GM12878 (cell line): Measurements from ENCODE around the gene RALGAPB. TPM values are rescaled to one million over a fixed set of nuclear protein-coding genes. Genes with fewer than 3 reads are reported as not detected.

Experiments
- ATAC-seq: fragments of 200-7000 bp; cut with Tn5 transposase; 3 replicates; pipeline ENCODE4 v1.9.1; 2020; ENCODE audit warnings: mild to moderate bottlenecking, moderate library complexity
- BruUV-seq: library from RNA; stranded (reverse); fragments of 400-500 nt; replicated peaks from 2 replicates; lab custom pipeline; 2021; lab: Mats Ljungman, UMichigan
- CTCF ChIA-PET: fragments of 300-600 bp; sonication (Branson Sonifier 250); formaldehyde crosslinking; extraction: SDS; loops from one replicate; lab custom pipeline; 2021; ENCODE audit warnings: inconsistent platforms; lab: Yijun Ruan, JAX
- POLR2A ChIA-PET: fragments of 350-600 bp; formaldehyde crosslinking; extraction: SDS; loops from one replicate; lab custom pipeline; 2021; ENCODE audit warnings: inconsistent platforms; lab: Charles Lee
- RAD21 ChIA-PET: fragments of 300-600 bp; sonication (Branson Sonifier 250); formaldehyde crosslinking; loops from one replicate; lab custom pipeline; 2023; ENCODE audit warnings: antibody characterized with exemption; ENCODE audit not compliant: unreplicated experiment; lab: Charles Lee
- SMC1A ChIA-PET: fragments of 300-600 bp; sonication (Branson Sonifier 250); formaldehyde crosslinking; loops from one replicate; lab custom pipeline; 2023; ENCODE audit not compliant: unreplicated experiment, uncharacterized antibody; lab: Charles Lee
- DNase-seq: peaks from one replicate; pipeline ENCODE4 v3.0.0-alpha.2; 2011; ENCODE audit warnings: low read depth, low spot score
- FAIRE-seq: peaks from 3 replicates; lab custom pipeline; 2011; peaks lifted over from hg19 to GRCh38; lab: Jason Lieb, UNC
- H2AFZ ChIP-seq: 2 replicates; pipeline ENCODE4 v1.6.0; 2011; ENCODE audit warnings: low read depth, low read length, control low read depth; ENCODE audit not compliant: control insufficient read depth
- H3K27ac ChIP-seq: 2 replicates; pipeline ENCODE4 v1.5.1; 2011; ENCODE audit warnings: control low read depth; ENCODE audit not compliant: control insufficient read depth, insufficient read depth
- H3K27me3 ChIP-seq, 2 experiments: replicated peaks in 1 of 2; 2 replicates each; pipeline versions ENCODE4 v1.6.0 to v1.6.1; 2011; ENCODE audit warnings: low read length in 1 of 2; ENCODE audit not compliant: control insufficient read depth in 2 of 2, insufficient read depth in 2 of 2
- H3K36me3 ChIP-seq, 2 experiments: 2 replicates each; pipeline ENCODE4 v1.5.1; 2011; ENCODE audit warnings: low read length in 1 of 2; ENCODE audit not compliant: control insufficient read depth in 2 of 2, insufficient read depth in 2 of 2
- H3K4me1 ChIP-seq: 2 replicates; pipeline ENCODE4 v1.6.1; 2011; ENCODE audit warnings: mild to moderate bottlenecking, low read length, moderate library complexity, mixed read lengths; ENCODE audit not compliant: control insufficient read depth, insufficient read depth
- H3K4me2 ChIP-seq: 2 replicates; pipeline ENCODE4 v1.6.0; 2011; ENCODE audit warnings: control low read depth; ENCODE audit not compliant: control insufficient read depth, insufficient read depth
- H3K4me3 ChIP-seq: fragments of 200-600 bp; sonication (generic); 2 replicates; pipeline ENCODE4 v1.5.1; 2016
- H3K79me2 ChIP-seq: 2 replicates; pipeline ENCODE4 v1.6.0; 2011; ENCODE audit warnings: low read length; ENCODE audit not compliant: control insufficient read depth, insufficient read depth
- H3K9ac ChIP-seq: 2 replicates; pipeline ENCODE4 v1.8.0; 2011; ENCODE audit warnings: low read length, control low read depth, mixed read lengths; ENCODE audit not compliant: control insufficient read depth, insufficient read depth
- H3K9me3 ChIP-seq: replicated peaks from 3 replicates; pipeline ENCODE4 v1.5.1; 2011; ENCODE audit warnings: mild to moderate bottlenecking, low read length; ENCODE audit not compliant: control insufficient read depth, insufficient read depth
- H4K20me1 ChIP-seq: 2 replicates; pipeline ENCODE4 v1.6.0; 2011; ENCODE audit not compliant: control insufficient read depth, insufficient read depth
- RAD51 ChIP-seq: fragments of 450-650 bp; IDR thresholded peaks from 2 replicates; pipeline ENCODE4 v1.6.1; 2016; ENCODE audit warnings: moderate library complexity, mild to moderate bottlenecking, inconsistent platforms
- SMARCA5 ChIP-seq: fragments of 450-650 bp; IDR thresholded peaks from 2 replicates; pipeline ENCODE4 v1.6.1; 2017; ENCODE audit warnings: mild to moderate bottlenecking
- WGBS: methylation state at CpG from one replicate; pipeline ENCODE4 v1.1.6; 2016; ENCODE audit warnings: low lambda C conversion rate; ENCODE audit not compliant: insufficient replicate concordance, insufficient coverage; ENCODE audit errors: missing lambda C conversion rate; 5-methylcytosine and 5-hydroxymethylcytosine counted together
- in situ Hi-C: fragments of 300-500 bp; cut with MboI; formaldehyde crosslinking; loops from 9 replicates; pipeline ENCODE4 v1.14.3; 2018; ENCODE audit warnings: mixed read lengths
- intact Hi-C: fragments of 100-400 bp; cut with micrococcal nuclease; formaldehyde crosslinking; loops from one replicate; pipeline ENCODE4 v1.14.2; 2022; ENCODE audit not compliant: unreplicated experiment
- polyA plus RNA-seq, 11 experiments: library from polyadenylated mRNA; depleted of rRNA in 4 of 11; unstranded in 6 of 11; stranded (reverse) in 5 of 11; fragments of >200 nt; fragmentation: Nextera tagmentation in 4 of 11; fragmentation: Illumina TruSeq in 1 of 11; extraction: Ambion mirVana in 4 of 11; extraction: Trizol in 1 of 11; gene quantifications; 1 replicate in 1 of 11; 2 replicates in 10 of 11; pipeline versions ENCODE4 v1.2.1 to v1.2.3, GENCODE V29; 2011 to 2016; ENCODE audit warnings: inconsistent platforms in 2 of 11, missing spikeins in 2 of 11, low read depth in 1 of 11
- total RNA-seq, 4 experiments: library from RNA; depleted of rRNA in 3 of 4; stranded (reverse); fragments of >200 nt in 3 of 4; fragmentation: Illumina TruSeq in 1 of 4; extraction: Trizol in 1 of 4; gene quantifications; 2 replicates each; pipeline versions ENCODE4 v1.2.1 to v1.2.3, GENCODE V29; 2013 to 2021
- TF ChIP-seq, protein P1 (sequence below): fragments of 450-650 bp; IDR thresholded peaks from 2 replicates; pipeline ENCODE4 v1.6.1; 2017; ENCODE audit warnings: low read depth, mild to moderate bottlenecking, moderate library complexity
- TF ChIP-seq, protein P2 (sequence below): fragments of 450-650 bp; IDR thresholded peaks from 2 replicates; pipeline ENCODE4 v1.6.1; 2017; ENCODE audit warnings: antibody characterized with exemption, mild to moderate bottlenecking, moderate library complexity

RALGAPB gene
- total and polyA plus RNA-seq, 10 of the 15 experiments (the other 5 are each of a cell fraction or from before 2014, with no cell fraction given), result 3.7 to 23.2 (median 15.5) TPM

DNA sequence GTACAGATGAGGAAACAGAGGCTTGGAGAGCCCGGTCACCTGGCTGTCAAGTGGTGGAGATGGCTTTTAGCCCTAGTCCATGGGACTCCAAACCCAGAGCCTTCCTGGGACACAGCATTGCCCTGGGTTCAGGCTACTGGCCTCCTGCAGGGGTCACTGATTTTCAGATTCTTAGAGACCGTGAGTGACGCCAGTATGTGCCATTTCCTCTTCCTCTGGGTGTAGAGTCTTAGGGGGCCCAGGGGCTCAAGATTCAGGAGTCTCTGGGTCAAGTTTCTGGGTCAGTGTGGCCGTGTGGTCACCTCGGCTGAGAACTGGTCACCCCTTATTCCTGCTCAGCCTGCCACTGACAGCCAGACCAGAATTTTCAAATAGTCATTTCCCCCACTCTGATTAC lies 129.5 kb downstream of the RALGAPB start:
- intact Hi-C loops (no loop called here), in situ Hi-C loops (no loop called here)
- ChIA-PET RAD21 (no interaction called here), POLR2A (no interaction called here), SMC1A (no interaction called here), CTCF (no interaction called here)
- Histone ChIP-seq H3K27me3 (peaks cover 4 to 9% of the 10 kb centered on the region in 2 experiments), H3K9ac (no peak overlapping the region), H3K4me3 (no peak overlapping the region), H3K79me2 (no peaks in the 10 kb centered on the region), H3K4me1 (no peaks in the 10 kb centered on the region), H3K4me2 (no peak overlapping the region), H2AFZ (no peak overlapping the region), H4K20me1 (no peaks in the 10 kb centered on the region), H3K36me3 (no peaks in the 10 kb centered on the region), H3K9me3 (no peaks in the 10 kb centered on the region), H3K27ac (no peak overlapping the region)
- ATAC-seq (no peak; the same call in 1 of the 3 replicates), DNase-seq (no peak), FAIRE-seq (no peak)
- no TSS peak for BruUV-seq
- 8% methylated on average over 5 of the region's 5 CpGs for WGBS
- TF ChIP-seq RAD51 (no peak), SMARCA5 (no peak)
- TF ChIP-seq, protein P1, sequence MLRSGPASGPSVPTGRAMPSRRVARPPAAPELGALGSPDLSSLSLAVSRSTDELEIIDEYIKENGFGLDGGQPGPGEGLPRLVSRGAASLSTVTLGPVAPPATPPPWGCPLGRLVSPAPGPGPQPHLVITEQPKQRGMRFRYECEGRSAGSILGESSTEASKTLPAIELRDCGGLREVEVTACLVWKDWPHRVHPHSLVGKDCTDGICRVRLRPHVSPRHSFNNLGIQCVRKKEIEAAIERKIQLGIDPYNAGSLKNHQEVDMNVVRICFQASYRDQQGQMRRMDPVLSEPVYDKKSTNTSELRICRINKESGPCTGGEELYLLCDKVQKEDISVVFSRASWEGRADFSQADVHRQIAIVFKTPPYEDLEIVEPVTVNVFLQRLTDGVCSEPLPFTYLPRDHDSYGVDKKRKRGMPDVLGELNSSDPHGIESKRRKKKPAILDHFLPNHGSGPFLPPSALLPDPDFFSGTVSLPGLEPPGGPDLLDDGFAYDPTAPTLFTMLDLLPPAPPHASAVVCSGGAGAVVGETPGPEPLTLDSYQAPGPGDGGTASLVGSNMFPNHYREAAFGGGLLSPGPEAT, result no peak
- TF ChIP-seq, protein P2, sequence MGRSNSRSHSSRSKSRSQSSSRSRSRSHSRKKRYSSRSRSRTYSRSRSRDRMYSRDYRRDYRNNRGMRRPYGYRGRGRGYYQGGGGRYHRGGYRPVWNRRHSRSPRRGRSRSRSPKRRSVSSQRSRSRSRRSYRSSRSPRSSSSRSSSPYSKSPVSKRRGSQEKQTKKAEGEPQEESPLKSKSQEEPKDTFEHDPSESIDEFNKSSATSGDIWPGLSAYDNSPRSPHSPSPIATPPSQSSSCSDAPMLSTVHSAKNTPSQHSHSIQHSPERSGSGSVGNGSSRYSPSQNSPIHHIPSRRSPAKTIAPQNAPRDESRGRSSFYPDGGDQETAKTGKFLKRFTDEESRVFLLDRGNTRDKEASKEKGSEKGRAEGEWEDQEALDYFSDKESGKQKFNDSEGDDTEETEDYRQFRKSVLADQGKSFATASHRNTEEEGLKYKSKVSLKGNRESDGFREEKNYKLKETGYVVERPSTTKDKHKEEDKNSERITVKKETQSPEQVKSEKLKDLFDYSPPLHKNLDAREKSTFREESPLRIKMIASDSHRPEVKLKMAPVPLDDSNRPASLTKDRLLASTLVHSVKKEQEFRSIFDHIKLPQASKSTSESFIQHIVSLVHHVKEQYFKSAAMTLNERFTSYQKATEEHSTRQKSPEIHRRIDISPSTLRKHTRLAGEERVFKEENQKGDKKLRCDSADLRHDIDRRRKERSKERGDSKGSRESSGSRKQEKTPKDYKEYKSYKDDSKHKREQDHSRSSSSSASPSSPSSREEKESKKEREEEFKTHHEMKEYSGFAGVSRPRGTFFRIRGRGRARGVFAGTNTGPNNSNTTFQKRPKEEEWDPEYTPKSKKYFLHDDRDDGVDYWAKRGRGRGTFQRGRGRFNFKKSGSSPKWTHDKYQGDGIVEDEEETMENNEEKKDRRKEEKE, result no peak
